ENCODE results near the gene SKIC2. TPM values are rescaled to one million over a fixed set of nuclear protein-coding genes. Genes with fewer than 3 reads are reported as not detected.

The SKIC2 gene
- total and polyA plus RNA-seq, 2 of the 4 experiments (the other 2 are of a cell fraction), result 30.6 to 46.0 TPM

- H2BK20ac ChIP-seq (ENCODE audit: low read depth, low read length), result no peak overlapping the region
- dilution Hi-C loops (cut with HindIII; ENCODE audit: low sequenced_read_pairs, unreplicated experiment), result no loop called here
- no peak overlapping the region for H4K91ac ChIP-seq (ENCODE audit: insufficient read depth, low read depth, low read length)
- peak; percentile 55 for DNase-seq
- no peak overlapping the region for H2BK15ac ChIP-seq (ENCODE audit: low read depth, low read length)
- H3K56ac ChIP-seq (ENCODE audit: extremely low read depth, insufficient read depth, low read length), result no peak overlapping the region
- H3K27ac ChIP-seq (ENCODE audit: insufficient read depth, low read length), result no peak overlapping the region
- peaks cover 6% of the 10 kb centered on the region; the same call in 1 of the 2 replicates for H3K9me1 ChIP-seq (ENCODE audit: insufficient read depth, low read length)
- no peak overlapping the region for H3K23ac ChIP-seq (ENCODE audit: low read depth, low read length)
- no peak overlapping the region for H3K18ac ChIP-seq (ENCODE audit: low read depth, low read length)
- no peak overlapping the region for H3K9ac ChIP-seq (ENCODE audit: low read depth, low read length)
- H2BK120ac ChIP-seq (ENCODE audit: low read depth, low read length), result no peak overlapping the region
- no TSS peak for BruUV-seq (replicated peaks)
- ChIA-PET CTCF (no interaction called here), POLR2A (ENCODE audit: unreplicated experiment) (no interaction called here)
- H4K5ac ChIP-seq (ENCODE audit: low read depth, low read length), result no peak overlapping the region
- H2AFZ ChIP-seq (replicated peaks; ENCODE audit: low read length, poor library complexity), result no peak overlapping the region
- no peaks in the 10 kb centered on the region for H4K20me1 ChIP-seq (ENCODE audit: insufficient read depth, low read length)
- peaks cover 11% of the 10 kb centered on the region for H3K4me1 ChIP-seq (ENCODE audit: control insufficient read depth, insufficient read depth, low read length)
- no peak overlapping the region for H3K4me3 ChIP-seq (ENCODE audit: insufficient read depth, low read depth, low read length)
- H3K36me3 ChIP-seq (ENCODE audit: control insufficient read depth, insufficient read depth, low read length), result peaks cover 48% of the 10 kb centered on the region
- H3K14ac ChIP-seq (replicated peaks; ENCODE audit: low read depth, low read length), result no peak overlapping the region
- 78% methylated on average over 6 of the region's 17 CpGs; no CpG with 5 or more reads in 1 of the 2 experiments for WGBS, 2 experiments (ENCODE audit: extremely low coverage in 2 of 2, insufficient read length in 1 of 2)
- intact Hi-C loops (cut with micrococcal nuclease), result no loop called here
- H3K79me1 ChIP-seq (ENCODE audit: low read depth in 1 of 2, low read length in 2 of 2), result peaks cover 19 to 52% of the 10 kb centered on the region in 2 experiments
- in situ Hi-C loops (cut with MboI; ENCODE audit: low sequenced_read_pairs), result loop anchor here (10.0 kb wide), 2 partner anchors 145 to 205 kb away; partner anchors contain the start of genes AGPAT1 and RNF5
- ATAC-seq (ENCODE audit: low read depth), result no peak
- H3K27me3 ChIP-seq (ENCODE audit: control insufficient read depth, insufficient read depth, low read length), result no peaks in the 10 kb centered on the region
- H2AK9ac ChIP-seq (replicated peaks; ENCODE audit: low read depth, low read length, poor library complexity), result peak overlapping the region; percentile 71
- H2AK5ac ChIP-seq (ENCODE audit: low read depth, low read length), result 0 out of 2 replicates have a peak overlapping the region, but pooled peaks have one; percentile 35
- H3K4me2 ChIP-seq (ENCODE audit: low read depth, low read length), result peak overlapping the region; percentile 4; the same call in 1 of the 2 replicates
- H4K8ac ChIP-seq (ENCODE audit: low read depth in 2 of 2, low read length in 2 of 2), result no peak overlapping the region
- no peak for TF ChIP-seq USF2 (IDR thresholded peaks at IDR 0.05; ENCODE audit: low read depth, low read length)
- peak; percentile 55 for TF ChIP-seq NFE2L2 (IDR thresholded peaks at IDR 0.05; ENCODE audit: low read depth, low read length)
- H3K4ac ChIP-seq (ENCODE audit: low read depth, low read length), result no peak overlapping the region
- H3K9me3 ChIP-seq (ENCODE audit: control insufficient read depth, insufficient read depth, low read length), result no peaks in the 10 kb centered on the region
- no peak overlapping the region for H2BK5ac ChIP-seq (ENCODE audit: low read depth, low read length, poor library complexity, severe bottlenecking)
Measured at GRCh38 chr6:31969712-31970603, 11.0 kb downstream of the SKIC2 start.
